ENCODE results near the gene SOD3. TPM values are rescaled to one million over a fixed set of nuclear protein-coding genes. Genes with fewer than 3 reads are reported as not detected.

SOD3 gene
- total and polyA plus RNA-seq, 2 of the 4 experiments (the other 2 are of a cell fraction) = 0.36 to 5.8 TPM

DNA sequence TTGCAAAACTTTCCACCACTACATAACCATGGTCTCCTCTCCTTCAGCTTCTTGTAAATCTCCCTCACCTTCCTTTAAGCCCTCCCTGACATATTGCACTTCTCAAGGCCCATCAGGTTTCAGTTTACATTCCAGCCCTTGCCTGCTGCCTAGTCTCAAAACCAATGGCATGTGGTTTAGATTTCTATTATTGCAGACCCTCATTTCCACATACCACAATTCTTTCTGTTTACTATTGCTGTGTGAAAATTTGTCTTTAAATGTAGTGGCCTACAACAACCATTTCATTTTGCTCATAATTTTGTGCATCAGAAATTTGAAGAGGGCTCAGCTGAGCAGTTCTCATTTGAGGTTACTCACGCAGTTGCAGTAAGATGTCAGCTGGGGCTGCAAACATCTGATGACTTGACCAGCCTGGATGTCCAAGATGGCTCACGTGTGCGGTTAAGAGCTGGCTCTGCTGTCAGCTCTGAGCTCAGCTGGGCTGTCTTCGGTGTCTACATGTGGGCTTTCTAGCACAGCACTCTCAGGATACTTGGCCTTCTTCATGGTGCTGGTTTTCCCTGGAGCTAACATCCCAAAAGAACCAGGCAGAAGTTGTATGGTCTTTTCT, 29.9 kb upstream of the SOD3 start (continued):
- no peak for TF ChIP-seq MAFK (IDR thresholded peaks at IDR 0.05; ENCODE audit: low read depth, low read length)
- no peak for TF ChIP-seq POLR2A (IDR thresholded peaks at IDR 0.05; ENCODE audit: low read depth, low read length)

DNA sequence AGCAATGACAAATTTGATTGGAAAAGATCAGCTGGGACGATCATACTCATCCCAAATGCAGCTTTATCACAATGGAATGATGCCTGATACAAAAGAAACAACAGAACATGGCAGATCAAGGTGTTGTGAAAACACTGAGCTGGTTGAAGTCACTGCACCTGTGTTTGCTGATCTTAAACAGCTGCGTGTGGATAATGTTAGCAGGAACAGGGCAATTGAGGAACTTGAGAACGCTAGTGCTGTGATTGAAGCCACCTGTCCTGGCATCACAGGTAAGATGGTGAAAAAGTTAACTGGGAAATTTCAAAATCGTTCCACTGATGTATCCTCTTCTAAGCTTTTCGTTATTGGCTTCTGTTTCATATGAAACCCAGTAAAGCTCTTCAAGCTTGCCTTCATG, 27.4 kb upstream of the SOD3 start:
- no peak for ATAC-seq (ENCODE audit: low read depth)
- H3K4ac ChIP-seq (ENCODE audit: low read depth, low read length) = no peak overlapping the region
- H3K4me1 ChIP-seq (ENCODE audit: control insufficient read depth, insufficient read depth, low read length) = peaks cover 11% of the 10 kb centered on the region
- TF ChIP-seq NFE2L2 (IDR thresholded peaks at IDR 0.05; ENCODE audit: low read depth, low read length) (no peak), RAD21 (IDR thresholded peaks at IDR 0.05; ENCODE audit: low read length) (no peak), CTCF (conservative IDR thresholded peaks at IDR 0.05; ENCODE audit: low read depth, low read length) (no peak), RFX5 (IDR thresholded peaks at IDR 0.05; ENCODE audit: low read depth, low read length) (no peak), MXI1 (IDR thresholded peaks at IDR 0.05; ENCODE audit: borderline replicate concordance, low read depth, low read length) (no peak), POLR2A (IDR thresholded peaks at IDR 0.05; ENCODE audit: low read depth, low read length) (no peak), BHLHE40 (IDR thresholded peaks at IDR 0.05; ENCODE audit: low read depth, low read length) (no peak), RCOR1 (IDR thresholded peaks at IDR 0.05; ENCODE audit: insufficient replicate concordance, low read length) (no peak), CHD1 (IDR thresholded peaks at IDR 0.05; ENCODE audit: low read depth, low read length) (no peak), MAZ (IDR thresholded peaks at IDR 0.05; ENCODE audit: borderline replicate concordance, low read depth, low read length) (no peak), ELK1 (IDR thresholded peaks at IDR 0.05; ENCODE audit: borderline replicate concordance, low read depth, low read length) (no peak), MAFK (IDR thresholded peaks at IDR 0.05; ENCODE audit: low read depth, low read length) (no peak), FOS (IDR thresholded peaks at IDR 0.05; ENCODE audit: low read depth, low read length) (no peak), CEBPB (IDR thresholded peaks at IDR 0.05; ENCODE audit: low read depth, low read length) (no peak), SMC3 (IDR thresholded peaks at IDR 0.05; ENCODE audit: low read depth, low read length) (no peak)

More for the DNA sequence above, 27.4 kb upstream of the SOD3 start:
- no peak overlapping the region for H3K9ac ChIP-seq (ENCODE audit: low read depth, low read length)
- no peak overlapping the region for H3K56ac ChIP-seq (ENCODE audit: extremely low read depth, insufficient read depth, low read length)
- no peak for DNase-seq
- H3K27ac ChIP-seq (ENCODE audit: insufficient read depth, low read length) = no peak overlapping the region
- H2BK15ac ChIP-seq (ENCODE audit: low read depth, low read length) = no peak overlapping the region
- no peaks in the 10 kb centered on the region for H4K20me1 ChIP-seq (ENCODE audit: insufficient read depth, low read length)
- no peaks in the 10 kb centered on the region for H3K27me3 ChIP-seq (ENCODE audit: control insufficient read depth, insufficient read depth, low read length)
- no peak overlapping the region for H2AK5ac ChIP-seq (ENCODE audit: low read depth, low read length)
- in situ Hi-C loops (cut with MboI; ENCODE audit: low sequenced_read_pairs) (no loop called here), dilution Hi-C loops (cut with HindIII; ENCODE audit: low sequenced_read_pairs, unreplicated experiment) (no loop called here), intact Hi-C loops (cut with micrococcal nuclease) (no loop called here)
- no CpG with 5 or more reads among the region's 5 CpGs for WGBS, 2 experiments (ENCODE audit: extremely low coverage in 2 of 2, insufficient read length in 1 of 2)
- H3K18ac ChIP-seq (ENCODE audit: low read depth, low read length) = no peak overlapping the region
- H2AFZ ChIP-seq (replicated peaks; ENCODE audit: low read length, poor library complexity) = no peak overlapping the region
- no peak overlapping the region for H2BK5ac ChIP-seq (ENCODE audit: low read depth, low read length, poor library complexity, severe bottlenecking)
- CTCF ChIA-PET = no interaction called here
- H3K23ac ChIP-seq (ENCODE audit: low read depth, low read length) = no peak overlapping the region
- no peak overlapping the region for H4K8ac ChIP-seq (ENCODE audit: low read depth in 2 of 2, low read length in 2 of 2)
- no peaks in the 10 kb centered on the region for H3K79me1 ChIP-seq (ENCODE audit: low read depth in 1 of 2, low read length in 2 of 2)
- no peak overlapping the region; the same call in 1 of the 2 replicates for H2BK120ac ChIP-seq (ENCODE audit: low read depth, low read length)
- no peaks in the 10 kb centered on the region for H3K36me3 ChIP-seq (ENCODE audit: control insufficient read depth, insufficient read depth, low read length)
- no peak overlapping the region for H2AK9ac ChIP-seq (replicated peaks; ENCODE audit: low read depth, low read length, poor library complexity)
- no peak overlapping the region for H3K14ac ChIP-seq (replicated peaks; ENCODE audit: low read depth, low read length)
- no peak overlapping the region for H3K4me2 ChIP-seq (ENCODE audit: low read depth, low read length)
- H3K9me3 ChIP-seq (ENCODE audit: control insufficient read depth, insufficient read depth, low read length) = no peaks in the 10 kb centered on the region
- H3K4me3 ChIP-seq (ENCODE audit: insufficient read depth, low read depth, low read length) = no peak overlapping the region
- no TSS peak for BruUV-seq (replicated peaks)
- no peak overlapping the region for H2BK20ac ChIP-seq (ENCODE audit: low read depth, low read length)
- POLR2A ChIA-PET (ENCODE audit: unreplicated experiment) = no interaction called here
- H4K5ac ChIP-seq (ENCODE audit: low read depth, low read length) = no peak overlapping the region
- peaks cover 19% of the 10 kb centered on the region for H3K9me1 ChIP-seq (ENCODE audit: insufficient read depth, low read length)
- H4K91ac ChIP-seq (ENCODE audit: insufficient read depth, low read depth, low read length) = no peak overlapping the region
